HG02571 (cell line): ENCODE data around the gene UGT1A7.
"Not testable (repeated sequence)": the region's sequence is repeated elsewhere in the genome, so short reads cannot be mapped to it uniquely, and the experiment has no call there.

Source experiments
- ATAC-seq: cut with Tn5 transposase; IDR thresholded peaks from one replicate; pipeline ENCODE4 v1.9.1; 2021; ENCODE audit warnings: mild to moderate bottlenecking, moderate library complexity; ENCODE audit not compliant: unreplicated experiment

UGT1A7 gene

DNA sequence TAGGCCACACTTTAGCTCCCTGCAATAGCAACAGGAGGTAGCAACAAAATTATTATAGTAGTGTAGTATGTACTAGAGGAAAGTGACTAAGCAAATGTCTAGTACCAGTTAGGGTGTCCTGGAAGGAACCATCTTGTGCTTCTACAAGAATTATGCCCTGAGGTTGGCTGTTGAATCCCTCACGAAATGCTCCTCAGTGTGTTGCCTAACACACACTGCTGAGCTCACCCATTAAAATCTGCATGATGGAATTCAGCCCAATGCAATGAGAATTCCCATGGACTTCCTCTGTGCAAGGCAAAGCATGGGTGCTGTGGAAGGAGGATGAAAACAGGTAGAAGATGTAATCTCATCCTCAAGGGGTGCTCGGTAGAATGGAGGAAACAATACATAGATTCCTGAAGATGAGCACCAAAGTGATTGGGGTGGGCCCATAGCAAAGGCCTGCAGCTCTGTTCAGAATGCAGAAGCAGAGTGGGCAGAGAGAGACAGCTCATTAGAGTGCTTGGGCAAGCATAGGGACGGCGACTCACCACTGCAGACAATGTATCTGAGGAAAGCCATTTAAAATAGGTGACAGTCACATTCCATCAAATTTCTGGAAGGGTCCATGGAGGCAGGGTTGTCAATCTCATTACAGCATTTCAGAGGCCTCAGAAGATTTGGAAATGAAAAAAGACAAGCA is 1.2 kb upstream of the UGT1A7 start:
- no peak for ATAC-seq

DNA sequence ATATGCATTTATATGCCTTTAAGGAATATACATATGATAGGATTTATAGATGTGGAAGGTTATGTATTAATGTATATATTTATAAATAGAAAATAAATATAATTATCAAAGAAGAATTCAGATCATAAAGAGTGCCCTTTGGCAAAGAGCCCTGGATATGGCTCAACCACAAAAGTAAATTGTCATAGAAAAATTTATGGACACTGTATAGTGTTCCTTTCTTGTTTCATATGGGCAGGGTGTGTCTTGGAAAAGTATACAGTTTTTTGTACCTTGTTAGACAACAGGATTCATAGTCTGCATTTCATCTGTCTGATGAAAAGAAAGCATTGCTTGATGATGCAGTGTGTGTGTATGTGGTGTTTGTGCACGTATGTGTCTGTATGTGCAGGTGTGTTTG is 2.9 kb downstream of the UGT1A7 start:
- no peak for ATAC-seq

DNA sequence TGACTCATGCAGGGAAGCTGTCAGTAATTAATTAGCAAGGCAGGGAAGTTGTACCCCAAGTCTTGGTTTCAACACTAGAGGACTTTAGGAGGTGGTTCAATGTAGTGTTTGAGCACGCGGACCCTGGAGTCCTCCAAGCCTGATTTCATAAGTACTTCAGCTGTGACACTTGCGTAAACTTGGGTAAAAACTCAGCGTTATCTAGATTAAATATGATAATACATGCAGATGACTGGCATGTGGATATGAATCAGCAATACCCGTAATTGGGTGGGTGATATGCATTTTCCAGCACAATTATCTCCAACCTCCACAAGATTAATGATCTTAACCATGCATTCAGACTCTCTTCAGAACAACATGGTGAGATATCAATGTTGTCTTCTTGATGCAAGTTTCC is 5.2 kb downstream of the UGT1A7 start:
- no peak for ATAC-seq

DNA sequence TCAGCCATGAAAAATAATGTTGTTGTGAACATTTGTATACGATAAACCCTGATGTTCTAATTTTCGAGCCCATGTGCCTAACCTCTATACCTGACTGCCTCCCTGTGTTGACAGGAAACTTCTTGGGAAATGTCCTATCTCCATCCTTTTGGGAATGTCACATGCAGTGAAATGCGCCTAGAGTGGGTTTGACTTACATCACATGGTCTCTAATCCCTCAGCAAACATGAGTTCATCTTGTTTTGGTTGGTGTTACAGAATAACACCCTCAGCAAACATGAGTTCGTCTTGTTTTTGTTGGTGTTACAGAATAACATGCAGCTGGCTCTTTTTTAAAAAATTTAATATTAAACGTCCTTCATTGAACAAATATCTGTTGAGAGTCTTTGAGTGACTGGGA is 6.6 kb downstream of the UGT1A7 start:
- ATAC-seq, result no peak

DNA sequence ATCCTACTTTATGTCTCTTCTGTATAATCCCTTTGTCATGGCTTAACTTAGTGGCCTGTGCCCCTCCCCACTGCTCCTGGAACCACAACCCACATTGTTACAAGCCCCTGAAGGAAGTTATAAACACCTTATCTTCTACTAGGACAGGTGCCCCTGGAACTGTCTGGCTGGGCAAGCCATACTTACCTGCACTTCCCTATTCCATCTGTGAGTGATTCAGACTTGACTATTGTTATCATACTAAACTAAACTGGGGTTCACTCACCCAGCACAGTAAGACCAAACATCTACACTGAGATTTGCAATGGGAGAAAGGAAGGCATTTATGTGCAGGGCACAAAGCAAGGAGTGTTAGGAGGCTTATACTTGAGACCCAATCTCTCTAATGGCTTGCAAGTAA is 7.3 kb downstream of the UGT1A7 start:
- ATAC-seq, result no peak

DNA sequence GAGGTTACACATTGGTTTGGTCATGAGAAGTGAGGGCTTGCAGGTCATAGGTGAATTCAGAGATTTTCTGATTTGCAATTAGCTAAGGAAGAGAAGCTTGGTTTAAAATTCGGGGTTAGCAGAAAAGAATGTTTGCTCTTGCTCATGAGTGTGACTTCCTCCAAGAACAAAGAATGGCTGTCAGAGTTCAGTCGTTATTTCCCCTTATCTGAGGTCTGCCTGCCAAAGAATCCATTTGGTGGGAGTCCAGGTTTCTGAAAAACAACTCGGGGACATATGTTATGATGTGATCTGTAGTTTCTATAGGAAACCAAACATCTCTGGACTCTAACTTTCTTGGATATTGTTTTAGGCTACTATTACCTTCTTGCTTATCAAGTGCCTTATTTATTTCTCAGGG is 7.8 kb downstream of the UGT1A7 start:
- no peak for ATAC-seq

DNA sequence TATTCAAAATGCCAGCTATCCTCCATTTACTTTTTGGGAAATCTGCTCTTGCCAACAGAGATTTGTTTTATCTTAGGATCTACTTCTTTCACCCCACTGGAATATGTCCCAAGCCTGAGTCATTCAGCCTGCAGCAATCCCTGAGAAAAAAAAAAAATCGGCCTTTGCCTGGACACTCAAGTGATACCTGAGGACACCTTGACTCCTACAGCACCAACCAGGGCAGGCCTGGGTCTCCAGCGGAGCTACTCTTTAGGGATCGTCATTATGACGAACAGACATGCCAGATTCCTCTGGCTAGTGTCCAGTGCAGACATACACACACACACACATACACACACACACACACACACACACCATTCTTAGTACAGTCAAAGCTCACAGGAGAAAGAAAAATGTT is 8.7 kb downstream of the UGT1A7 start:
- ATAC-seq, result no peak

DNA sequence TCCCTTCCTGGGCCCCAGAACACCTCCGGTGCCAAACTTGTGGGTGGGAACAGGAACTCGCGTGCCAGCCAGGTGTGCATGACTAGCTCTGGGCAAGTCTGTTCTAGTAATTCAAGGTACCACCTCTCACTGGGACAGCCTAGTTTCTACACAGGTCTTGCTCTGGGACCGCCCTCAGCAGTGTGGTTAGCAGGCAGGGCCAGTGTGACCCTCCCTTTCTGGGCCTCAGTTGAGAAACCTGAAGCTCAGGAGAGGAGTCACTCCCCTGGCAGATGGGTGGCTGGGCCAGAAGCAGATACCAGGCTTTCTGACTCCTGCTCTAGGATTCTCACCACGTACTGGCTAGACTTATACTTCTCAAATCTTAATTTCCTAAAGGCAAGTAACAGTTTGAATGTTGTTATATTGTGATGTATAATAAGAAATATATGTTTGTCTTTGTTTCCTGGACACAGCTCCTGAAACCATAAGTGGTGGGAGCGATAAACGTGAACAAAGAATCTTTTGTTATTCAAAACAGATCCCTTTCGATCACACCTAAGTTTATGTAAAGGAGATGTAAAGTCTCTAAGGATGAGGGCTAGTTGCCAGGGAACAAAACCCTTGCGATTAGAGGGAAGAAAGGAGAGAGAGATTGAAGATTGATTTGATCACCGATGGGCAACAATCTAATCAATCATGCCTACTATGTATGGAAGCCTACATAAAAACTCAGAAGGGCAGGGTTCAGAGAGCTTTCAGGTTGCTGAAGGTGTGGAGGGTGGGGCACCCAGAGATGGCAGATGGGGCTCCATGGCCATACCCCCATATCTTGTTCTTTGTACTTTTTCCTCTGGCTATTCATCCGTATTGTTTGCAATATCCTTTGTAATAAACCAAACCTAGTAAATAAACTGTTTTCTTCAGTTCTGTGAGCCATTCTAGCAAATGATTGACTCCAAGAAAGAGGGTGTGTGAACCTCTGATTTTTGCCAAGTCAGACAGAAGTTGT is 10.0 kb downstream of the UGT1A7 start:
- ATAC-seq, result no peak

DNA sequence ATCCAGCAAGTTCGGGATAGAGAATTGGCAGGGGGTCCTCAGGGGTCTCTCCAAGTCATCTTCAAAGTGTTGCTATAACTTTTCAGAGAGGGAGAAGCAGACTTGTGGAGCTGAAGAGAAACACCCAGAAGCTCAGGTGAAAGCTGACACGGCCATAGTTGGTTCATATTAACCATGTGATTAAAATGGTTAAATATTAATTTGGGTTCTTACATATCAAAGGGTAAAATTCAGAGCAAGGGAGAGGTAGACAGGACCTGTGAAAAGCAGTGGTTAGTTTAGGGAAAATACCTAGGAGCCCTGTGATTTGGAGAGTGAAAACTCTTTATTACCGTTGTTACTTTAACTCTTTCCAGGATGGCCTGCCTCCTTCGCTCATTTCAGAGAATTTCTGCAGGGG is 10.9 kb downstream of the UGT1A7 start, which contains the start of gene UGT1A6:
Gene UGT1A6, plus strand, starts transcription at position 243 of the 400 bp plus-strand sequence. Its CDS starts 115 bp downstream, at position 358.
- no peak for ATAC-seq

DNA sequence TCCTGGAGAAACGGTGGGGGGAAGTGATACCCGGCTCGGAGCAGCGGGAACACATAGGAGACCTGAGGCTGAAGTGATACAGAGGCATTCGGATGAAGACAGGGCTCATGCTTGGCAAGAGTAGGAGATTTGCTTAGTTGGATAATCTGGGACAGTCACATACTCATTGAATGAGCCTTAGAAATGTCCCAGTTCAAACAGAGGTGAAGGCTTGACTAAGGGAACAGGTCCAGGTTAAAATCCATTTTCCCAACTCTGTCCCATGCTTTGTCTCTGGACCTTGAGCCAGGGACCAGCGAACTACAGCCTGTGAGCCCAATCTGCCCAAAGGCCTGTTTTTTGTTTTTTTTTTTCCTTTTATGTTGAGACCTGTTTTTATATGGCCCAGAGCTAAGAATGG is 12.3 kb downstream of the UGT1A7 start:
- no peak for ATAC-seq

DNA sequence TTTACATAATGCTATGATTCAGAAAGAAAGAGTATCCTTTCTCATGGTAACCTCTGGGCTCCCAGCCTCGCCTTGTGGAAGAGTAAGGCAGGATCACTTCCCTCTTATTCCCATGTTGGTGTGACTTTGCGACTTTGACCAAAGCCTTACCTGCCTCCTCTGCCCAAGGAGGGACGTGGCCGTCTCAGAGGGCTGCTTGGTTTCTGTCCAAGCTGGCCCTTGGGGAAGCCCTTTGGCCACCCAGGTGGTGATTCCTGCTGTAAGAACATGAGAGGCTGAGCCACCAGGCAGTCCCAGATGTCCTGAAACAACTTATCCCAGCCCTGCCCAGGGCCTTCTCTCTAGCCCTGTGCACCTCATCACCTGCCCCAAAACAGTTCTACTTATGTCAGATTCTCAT is 17.0 kb downstream of the UGT1A7 start:
- no peak for ATAC-seq

DNA sequence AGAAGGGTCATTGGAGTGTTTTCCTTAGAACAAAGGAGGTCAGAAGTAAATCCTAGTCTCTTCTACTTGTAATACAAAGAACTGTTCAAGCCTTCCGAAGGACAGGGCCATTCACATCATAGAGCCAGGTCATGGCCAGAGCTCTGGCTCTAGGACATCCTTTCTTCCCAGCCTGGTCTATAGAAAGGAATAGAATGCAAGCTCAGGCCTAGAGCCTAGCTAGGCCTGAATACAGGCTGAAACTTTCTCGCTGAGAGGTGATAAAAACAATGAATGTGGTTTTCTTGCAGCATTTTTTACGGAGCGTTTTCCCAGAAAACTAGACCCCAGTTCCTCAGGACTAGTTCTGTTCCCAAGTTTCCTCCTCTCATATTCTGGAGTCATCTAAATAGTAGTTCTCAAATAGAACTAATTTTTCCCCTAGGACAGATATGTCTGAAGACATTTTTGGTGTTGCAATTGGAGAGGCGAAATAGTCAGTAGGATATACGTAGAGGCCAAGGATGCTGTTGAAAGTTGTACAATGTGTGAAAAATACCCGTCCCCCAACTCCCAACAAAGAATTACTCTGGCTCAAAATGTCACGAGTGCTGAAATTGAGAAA is 17.8 kb downstream of the UGT1A7 start:
- ATAC-seq, result no peak

DNA sequence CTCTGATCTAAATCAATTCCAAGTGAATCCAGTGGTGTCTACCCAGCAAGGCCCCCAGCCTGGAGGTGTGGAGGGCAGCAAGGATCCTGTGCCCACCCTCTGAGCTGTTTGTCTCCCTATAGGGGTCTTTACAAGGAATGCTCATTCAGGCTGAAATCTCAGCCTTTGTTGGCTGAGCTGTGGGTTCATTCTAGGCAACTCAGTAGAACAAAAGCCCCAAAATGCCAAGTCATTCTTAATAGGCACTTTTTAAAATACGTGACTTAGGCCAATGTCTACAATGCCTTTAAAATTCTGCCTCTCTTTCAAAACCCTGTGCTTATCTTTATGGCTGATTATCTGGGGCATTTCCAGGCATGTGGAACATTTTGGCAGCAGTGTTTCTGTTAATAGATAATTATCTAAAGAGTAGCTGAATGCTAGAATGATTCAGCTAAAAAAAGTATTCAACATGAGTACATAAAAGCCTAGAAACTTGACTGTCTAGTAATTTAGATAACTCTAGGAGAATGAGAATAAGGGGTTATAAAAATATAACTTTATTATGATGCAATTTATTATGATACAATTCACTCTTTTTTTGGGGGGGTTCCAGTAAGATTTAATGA is 18.4 kb downstream of the UGT1A7 start:
- no peak for ATAC-seq

DNA sequence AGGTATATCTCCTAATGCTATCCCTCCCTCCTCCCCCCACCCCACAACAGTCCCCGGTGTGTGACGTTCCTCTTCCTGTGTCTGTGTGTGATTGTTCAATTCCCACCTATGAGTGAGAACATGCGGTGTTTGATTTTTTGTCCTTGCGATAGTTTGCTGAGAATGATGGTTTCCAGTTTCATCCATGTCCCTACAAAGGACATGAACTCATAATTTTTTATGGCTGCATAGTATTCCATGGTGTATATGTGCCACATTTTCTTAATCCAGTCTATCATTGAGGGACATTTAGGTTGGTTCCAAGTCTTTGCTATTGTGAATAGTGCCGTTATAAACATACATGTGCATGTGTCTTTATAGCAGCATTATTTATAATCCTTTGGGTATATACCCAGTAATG is 19.1 kb downstream of the UGT1A7 start:
- not testable (repeated sequence) for ATAC-seq

DNA sequence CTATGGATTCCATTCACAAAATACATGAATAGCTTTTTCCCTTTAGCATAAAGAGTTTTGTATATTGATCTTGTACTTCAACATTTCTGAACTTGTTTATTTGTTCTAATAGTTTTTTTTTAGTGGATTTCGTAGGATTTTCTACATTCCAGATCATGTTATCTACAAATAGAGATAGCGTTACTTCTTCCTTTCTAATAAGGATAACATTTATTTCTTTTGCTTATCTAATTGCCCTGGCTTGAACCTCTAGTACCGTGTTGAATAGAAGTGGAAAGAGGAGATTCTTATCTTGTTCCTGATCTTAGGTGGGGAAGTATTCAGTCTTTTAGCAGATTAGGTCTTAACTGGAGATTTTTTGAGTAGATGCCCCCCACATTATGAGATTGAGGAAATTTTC is 20.5 kb downstream of the UGT1A7 start:
- no peak for ATAC-seq

DNA sequence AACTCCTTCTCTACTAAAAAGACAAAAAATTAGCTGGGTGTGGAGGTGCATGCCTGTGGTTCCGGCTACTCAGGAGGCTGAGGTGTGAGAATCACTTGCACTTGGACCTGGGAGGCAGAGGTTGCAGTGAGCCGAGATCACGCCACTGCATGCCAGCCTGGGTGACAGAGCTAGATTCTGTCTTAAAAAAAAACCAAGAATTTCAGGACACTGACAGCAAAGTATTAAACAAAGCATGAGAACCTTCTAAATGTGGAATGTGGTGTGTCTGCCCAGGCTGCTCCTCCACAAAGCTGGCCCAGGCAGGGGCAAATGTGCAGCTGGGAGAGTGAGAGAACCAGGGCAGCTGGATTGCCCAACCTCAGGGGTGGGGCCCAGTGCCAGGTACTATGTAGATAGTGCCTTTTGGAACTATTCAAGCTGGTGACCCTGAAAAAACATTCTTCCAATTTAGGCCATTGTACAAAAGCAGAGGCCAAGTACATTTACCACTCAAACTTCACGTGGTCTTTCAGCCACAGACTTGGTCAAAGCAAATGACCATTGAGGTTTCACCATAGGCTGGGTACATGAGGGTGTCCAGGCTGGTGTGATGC is 24.3 kb downstream of the UGT1A7 start:
- no peak for ATAC-seq

DNA sequence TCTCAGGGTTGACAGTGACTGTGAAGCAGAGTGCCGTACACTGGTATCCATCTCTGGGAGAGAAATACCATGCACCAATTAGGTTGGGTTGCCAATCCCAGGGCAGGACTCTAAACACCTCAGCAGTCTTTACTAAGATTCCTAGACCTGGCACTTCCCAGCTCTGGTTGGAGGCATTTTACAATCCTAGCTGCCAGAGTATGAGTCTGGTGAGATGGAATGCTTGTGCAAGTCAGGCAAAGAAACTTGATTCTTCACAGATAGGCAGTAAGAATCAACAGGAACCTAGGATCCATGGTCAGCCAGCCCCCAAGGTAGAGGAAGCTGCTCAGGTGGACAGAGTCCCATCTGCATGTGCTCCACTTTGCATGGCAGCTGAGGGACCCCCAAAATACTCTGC is 25.0 kb downstream of the UGT1A7 start:
- ATAC-seq, result no peak

DNA sequence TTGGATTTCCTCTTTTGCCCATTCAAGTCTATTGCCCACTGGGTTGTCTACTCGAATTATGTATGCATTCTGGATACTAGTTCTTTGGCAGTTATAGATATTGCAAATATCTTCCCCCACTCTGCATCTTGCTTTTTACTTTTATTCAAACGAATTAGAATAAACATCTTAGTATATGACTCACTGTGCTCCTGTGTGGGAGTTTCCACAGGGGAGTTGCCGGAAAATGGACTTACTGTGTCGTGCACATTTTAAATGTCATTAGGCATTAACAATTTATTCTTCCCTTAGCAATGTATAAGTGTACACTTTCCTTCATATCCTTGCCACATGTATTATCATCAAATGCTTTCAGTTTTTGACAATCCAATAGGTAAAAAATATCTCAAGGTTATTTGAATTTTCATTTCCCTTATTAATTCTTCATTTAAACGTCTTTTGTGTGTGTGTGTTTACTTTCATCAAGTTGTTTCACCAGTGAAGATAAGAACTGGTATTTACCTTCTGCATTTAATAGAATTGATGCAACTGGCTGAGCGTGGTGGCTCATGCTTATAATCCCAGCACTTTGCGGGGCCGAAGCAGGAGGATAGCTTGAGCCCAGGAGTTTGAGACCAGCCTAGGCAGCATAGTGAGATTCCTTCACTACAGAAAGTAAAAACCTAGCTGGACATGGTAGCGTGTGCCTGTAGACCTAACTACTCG is 26.4 kb downstream of the UGT1A7 start:
- ATAC-seq, result no peak

DNA sequence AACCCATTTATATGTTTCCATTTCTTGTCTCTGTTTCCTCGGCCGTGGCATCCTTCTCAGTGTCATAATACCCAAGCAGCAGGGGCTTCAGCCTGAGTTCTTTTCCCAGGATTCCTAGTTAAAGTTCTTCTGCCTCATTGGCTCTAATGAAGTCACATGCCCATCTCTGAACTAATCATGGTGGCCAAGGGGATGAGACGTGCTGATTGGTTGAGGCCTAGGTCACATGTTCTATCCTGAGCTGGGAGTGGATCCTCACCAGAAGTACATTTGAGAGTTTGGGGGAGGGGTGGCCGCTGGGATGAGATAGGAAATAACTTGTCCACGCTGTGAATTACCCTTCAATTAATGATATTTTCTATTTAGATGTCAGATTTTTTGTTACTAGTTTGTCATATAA is 27.2 kb downstream of the UGT1A7 start:
- ATAC-seq, result no peak

DNA sequence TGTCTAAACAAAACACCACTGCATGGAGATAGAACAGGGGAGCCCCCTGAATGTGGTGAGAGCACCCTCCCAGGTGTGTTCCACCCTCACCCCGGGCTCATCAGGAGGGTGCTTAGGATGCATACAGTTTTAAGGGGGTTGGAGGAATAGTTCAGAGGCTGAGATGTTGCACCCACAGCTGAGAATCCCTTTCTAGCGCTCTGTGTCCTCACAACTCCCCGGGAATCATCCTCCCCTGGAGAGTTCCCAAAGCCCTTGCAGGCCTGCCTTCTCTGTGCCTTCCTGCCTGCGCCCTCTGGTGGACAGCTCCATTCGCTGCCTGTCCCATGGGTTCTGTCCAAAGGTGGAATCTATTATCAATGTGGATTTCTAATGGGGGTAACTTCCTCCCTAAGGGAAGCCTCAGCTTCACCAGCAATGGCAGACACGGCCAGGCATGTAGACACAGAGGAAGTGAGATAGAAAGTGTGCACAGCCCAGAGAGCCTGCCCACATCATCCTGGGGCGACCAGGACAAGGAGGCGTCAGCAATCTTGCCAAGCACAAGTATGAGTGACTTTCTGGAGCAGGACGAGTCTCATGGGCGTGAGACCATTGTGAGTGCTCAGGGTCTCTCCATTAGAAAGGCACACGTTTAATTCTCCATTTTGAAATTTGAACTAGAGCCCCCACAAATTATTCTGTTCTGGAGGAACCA is 29.8 kb downstream of the UGT1A7 start:
- peak; percentile 53 for ATAC-seq
